ENCODE data around the gene GPATCH2. TPM values are rescaled to one million over a fixed set of nuclear protein-coding genes. Genes with fewer than 3 reads are reported as not detected.

GPATCH2 gene
- total RNA-seq, 1 donor from 2014 or later, result 12.9 TPM

GRCh38 chr1:217449370-217449769, 181.5 kb downstream of the GPATCH2 start:
- Mint-ChIP-seq H3K4me3 (no peak overlapping the region), H3K27me3 (ENCODE audit: insufficient read depth) (no peaks in the 10 kb centered on the region), H3K27ac (no peak overlapping the region), H3K36me3 (ENCODE audit: low read depth) (no peaks in the 10 kb centered on the region), H3K4me1 (ENCODE audit: low read depth) (no peaks in the 10 kb centered on the region), H3K9me3 (no peaks in the 10 kb centered on the region)
- intact Hi-C loops (cut with micrococcal nuclease), result no loop called here
- DNase-seq (ENCODE audit: low spot score), result no peak

GRCh38 chr1:217443845-217444244, 187.0 kb downstream of the GPATCH2 start:
- intact Hi-C loops (cut with micrococcal nuclease), result no loop called here
- Mint-ChIP-seq H3K27me3 (ENCODE audit: insufficient read depth) (no peaks in the 10 kb centered on the region), H3K4me1 (ENCODE audit: low read depth) (no peaks in the 10 kb centered on the region), H3K36me3 (ENCODE audit: low read depth) (peaks cover 2% of the 10 kb centered on the region), H3K27ac (no peak overlapping the region), H3K4me3 (no peak overlapping the region), H3K9me3 (peaks cover 9% of the 10 kb centered on the region)
- no peak for DNase-seq (ENCODE audit: low spot score)

GRCh38 chr1:217437376-217437775, 193.5 kb downstream of the GPATCH2 start:
- DNase-seq (ENCODE audit: low spot score), result no peak
- H3K27ac Mint-ChIP-seq, result no peak overlapping the region
- intact Hi-C loops (cut with micrococcal nuclease), result no loop called here
- no peaks in the 10 kb centered on the region for H3K4me1 Mint-ChIP-seq (ENCODE audit: low read depth)
- peaks cover 2% of the 10 kb centered on the region for H3K36me3 Mint-ChIP-seq (ENCODE audit: low read depth)
- H3K9me3 Mint-ChIP-seq, result peaks cover 15% of the 10 kb centered on the region
- no peak overlapping the region for H3K4me3 Mint-ChIP-seq
- H3K27me3 Mint-ChIP-seq (ENCODE audit: insufficient read depth), result no peaks in the 10 kb centered on the region

- Mint-ChIP-seq H3K27me3 (ENCODE audit: insufficient read depth) (no peaks in the 10 kb centered on the region), H3K4me1 (ENCODE audit: low read depth) (no peaks in the 10 kb centered on the region), H3K9me3 (peaks cover 15% of the 10 kb centered on the region), H3K36me3 (ENCODE audit: low read depth) (peaks cover 2% of the 10 kb centered on the region), H3K27ac (no peak overlapping the region), H3K4me3 (no peak overlapping the region)
- DNase-seq (ENCODE audit: low spot score), result no peak
- intact Hi-C loops (cut with micrococcal nuclease), result no loop called here
These were observed 195.7 kb downstream of the GPATCH2 start for GRCh38 chr1:217435204-217435603.

GRCh38 chr1:217433664-217434063, 197.2 kb downstream of the GPATCH2 start:
- intact Hi-C loops (cut with micrococcal nuclease), result no loop called here
- no peaks in the 10 kb centered on the region for H3K27me3 Mint-ChIP-seq (ENCODE audit: insufficient read depth)

GRCh38 chr1:217432339-217432738, 198.6 kb downstream of the GPATCH2 start:
- Mint-ChIP-seq H3K36me3 (ENCODE audit: low read depth) (no peaks in the 10 kb centered on the region), H3K27ac (no peak overlapping the region), H3K4me1 (ENCODE audit: low read depth) (no peaks in the 10 kb centered on the region), H3K27me3 (ENCODE audit: insufficient read depth) (no peaks in the 10 kb centered on the region), H3K4me3 (no peak overlapping the region), H3K9me3 (no peaks in the 10 kb centered on the region)
- intact Hi-C loops (cut with micrococcal nuclease), result no loop called here
- no peak for DNase-seq (ENCODE audit: low spot score)

More at GRCh38 chr1:217433664-217434063, 197.2 kb downstream of the GPATCH2 start:
- Mint-ChIP-seq H3K27ac (no peak overlapping the region), H3K4me1 (ENCODE audit: low read depth) (no peaks in the 10 kb centered on the region), H3K36me3 (ENCODE audit: low read depth) (no peaks in the 10 kb centered on the region), H3K4me3 (no peak overlapping the region), H3K9me3 (peaks cover 4% of the 10 kb centered on the region)
- DNase-seq (ENCODE audit: low spot score), result no peak

- H3K4me3 Mint-ChIP-seq, result no peak overlapping the region
- no peak for DNase-seq (ENCODE audit: low spot score)
- H3K27ac Mint-ChIP-seq, result no peak overlapping the region
- no peaks in the 10 kb centered on the region for H3K36me3 Mint-ChIP-seq (ENCODE audit: low read depth)
- no peaks in the 10 kb centered on the region for H3K4me1 Mint-ChIP-seq (ENCODE audit: low read depth)
- H3K27me3 Mint-ChIP-seq (ENCODE audit: insufficient read depth), result no peaks in the 10 kb centered on the region
- no peaks in the 10 kb centered on the region for H3K9me3 Mint-ChIP-seq
- intact Hi-C loops (cut with micrococcal nuclease), result loop anchor here (1.0 kb wide), 1 partner anchor 316 kb away; no protein-coding TSS in a partner anchor
These were observed 199.5 kb downstream of the GPATCH2 start for GRCh38 chr1:217431395-217431794.

GRCh38 chr1:217425422-217425821, 205.5 kb downstream of the GPATCH2 start:
- no peak for DNase-seq (ENCODE audit: low spot score)
- no peaks in the 10 kb centered on the region for H3K36me3 Mint-ChIP-seq (ENCODE audit: low read depth)
- H3K27me3 Mint-ChIP-seq (ENCODE audit: insufficient read depth), result peaks cover 7% of the 10 kb centered on the region
- intact Hi-C loops (cut with micrococcal nuclease), result no loop called here
- H3K27ac Mint-ChIP-seq, result no peak overlapping the region
- no peaks in the 10 kb centered on the region for H3K9me3 Mint-ChIP-seq
- no peaks in the 10 kb centered on the region for H3K4me1 Mint-ChIP-seq (ENCODE audit: low read depth)
- H3K4me3 Mint-ChIP-seq, result no peak overlapping the region

GRCh38 chr1:217419194-217419551, 211.7 kb downstream of the GPATCH2 start:
- H3K4me3 Mint-ChIP-seq, result no peak overlapping the region
- no peaks in the 10 kb centered on the region for H3K36me3 Mint-ChIP-seq (ENCODE audit: low read depth)

GRCh38 chr1:217418269-217419193, 212.4 kb downstream of the GPATCH2 start:
- intact Hi-C loops (cut with micrococcal nuclease), result no loop called here
- no peak overlapping the region for H3K27ac Mint-ChIP-seq
- H3K4me3 Mint-ChIP-seq, result no peak overlapping the region
- DNase-seq (ENCODE audit: low spot score), result no peak
- no peaks in the 10 kb centered on the region for H3K4me1 Mint-ChIP-seq (ENCODE audit: low read depth)
- H3K27me3 Mint-ChIP-seq (ENCODE audit: insufficient read depth), result peaks cover 4% of the 10 kb centered on the region
- no peaks in the 10 kb centered on the region for H3K9me3 Mint-ChIP-seq
- no peaks in the 10 kb centered on the region for H3K36me3 Mint-ChIP-seq (ENCODE audit: low read depth)

More at GRCh38 chr1:217419194-217419551, 211.7 kb downstream of the GPATCH2 start:
- no peak for DNase-seq (ENCODE audit: low spot score)
- Mint-ChIP-seq H3K9me3 (no peaks in the 10 kb centered on the region), H3K27ac (no peak overlapping the region), H3K27me3 (ENCODE audit: insufficient read depth) (peaks cover 4% of the 10 kb centered on the region), H3K4me1 (ENCODE audit: low read depth) (no peaks in the 10 kb centered on the region)
- intact Hi-C loops (cut with micrococcal nuclease), result no loop called here

GRCh38 chr1:217417363-217417762, 213.5 kb downstream of the GPATCH2 start:
- no peaks in the 10 kb centered on the region for H3K4me1 Mint-ChIP-seq (ENCODE audit: low read depth)
- intact Hi-C loops (cut with micrococcal nuclease), result no loop called here
- H3K4me3 Mint-ChIP-seq, result no peak overlapping the region
- no peak overlapping the region for H3K27ac Mint-ChIP-seq
- peaks cover 4% of the 10 kb centered on the region for H3K27me3 Mint-ChIP-seq (ENCODE audit: insufficient read depth)
- H3K9me3 Mint-ChIP-seq, result no peaks in the 10 kb centered on the region
- DNase-seq (ENCODE audit: low spot score), result no peak
- no peaks in the 10 kb centered on the region for H3K36me3 Mint-ChIP-seq (ENCODE audit: low read depth)

GRCh38 chr1:217407534-217408001, 223.3 kb downstream of the GPATCH2 start:
- DNase-seq (ENCODE audit: low spot score), result no peak
- H3K27me3 Mint-ChIP-seq (ENCODE audit: insufficient read depth), result no peaks in the 10 kb centered on the region
- H3K27ac Mint-ChIP-seq, result no peak overlapping the region
- no peaks in the 10 kb centered on the region for H3K36me3 Mint-ChIP-seq (ENCODE audit: low read depth)
- intact Hi-C loops (cut with micrococcal nuclease), result no loop called here
- H3K4me3 Mint-ChIP-seq, result no peak overlapping the region
- no peaks in the 10 kb centered on the region for H3K9me3 Mint-ChIP-seq
- no peaks in the 10 kb centered on the region for H3K4me1 Mint-ChIP-seq (ENCODE audit: low read depth)

- H3K9me3 Mint-ChIP-seq, result no peaks in the 10 kb centered on the region
- intact Hi-C loops (cut with micrococcal nuclease), result no loop called here
- no peaks in the 10 kb centered on the region for H3K4me1 Mint-ChIP-seq (ENCODE audit: low read depth)
- no peak overlapping the region for H3K27ac Mint-ChIP-seq
- no peak for DNase-seq (ENCODE audit: low spot score)
- H3K4me3 Mint-ChIP-seq, result no peak overlapping the region
- H3K27me3 Mint-ChIP-seq (ENCODE audit: insufficient read depth), result no peaks in the 10 kb centered on the region
- no peaks in the 10 kb centered on the region for H3K36me3 Mint-ChIP-seq (ENCODE audit: low read depth)
These were observed 227.7 kb downstream of the GPATCH2 start for GRCh38 chr1:217403026-217403720.

Data from activated T-helper 1 cell treated with anti-CD3 and anti-CD28 coated beads, Interleukin-12 subunit alpha, Interleukin-12 subunit beta, Interleukin-2, Interleukin-4 antibody, amounts not matched to agents 30 ng/mL and 10 ng/mL and 1 ng/mL, durations not matched to agents 14 hours and 24 hours and 36 hours (primary cell).